Muscle of back (tissue), 10 donors: ENCODE data around the gene THAP4. TPM values are rescaled to one million over a fixed set of nuclear protein-coding genes. Genes with fewer than 3 reads are reported as not detected.

Experiments used
- polyA plus RNA-seq, 10 donors: library from polyadenylated mRNA; unstranded; fragments of 120-200 nt; gene quantifications; one replicate each; pipeline ENCODE4 v1.2.1, GENCODE V29; 2013; ENCODE audit not compliant: insufficient read length in 10 of 10

The THAP4 gene
- polyA plus RNA-seq, 10 donors: 36.7 to 43.5 (median 39.1) TPM

Other genes starting within 250 kb of the THAP4 start
- gene STK25, start 128.6 kb downstream of the THAP4 start, polyA plus RNA-seq: 100 to 1,000 TPM; 242 to 298 (median 267) TPM
- gene BOK, start 78.4 kb downstream of the THAP4 start, polyA plus RNA-seq: 10 to 100 TPM; 41.3 to 61.7 (median 52.5) TPM
- gene ATG4B, start 535 bp upstream of the THAP4 start, polyA plus RNA-seq: 10 to 100 TPM; 41.8 to 67.7 (median 51.1) TPM
- 10 to 100 TPM; 21.9 to 33.4 (median 24.0) TPM for gene DTYMK, start 49.7 kb upstream of the THAP4 start, polyA plus RNA-seq
- 10 to 100 TPM; 15.9 to 31.1 (median 21.5) TPM for gene ING5, start 64.9 kb upstream of the THAP4 start, polyA plus RNA-seq
- gene D2HGDH, start 97.5 kb upstream of the THAP4 start, polyA plus RNA-seq: 10 to 100 TPM; 15.2 to 32.4 (median 18.1) TPM
- gene GAL3ST2, start 139.7 kb upstream of the THAP4 start, polyA plus RNA-seq: under 1 TPM in 3 of 10 donors, not detected in 7; 0.15 to 0.26 (median 0.17) TPM
- gene NEU4, start 172.0 kb upstream of the THAP4 start, polyA plus RNA-seq: 1 to 10 TPM; 3.0 to 8.5 (median 4.5) TPM
- under 1 TPM in 8 of 10 donors, not detected in 2; 0.08 to 0.70 (median 0.15) TPM for gene PDCD1, start 221.7 kb upstream of the THAP4 start, polyA plus RNA-seq
- under 1 TPM in 3 of 10 donors, not detected in 7; 0.05 to 0.12 (median 0.07) TPM for gene RTP5, start 232.6 kb upstream of the THAP4 start, polyA plus RNA-seq